T-helper 1 cell treated with Interleukin-12 subunit alpha and Interleukin-12 subunit beta and Interleukin-4 antibody, amounts not matched to agents 30 ng/mL and 1 ng/mL, for 36 hours (primary cell): ENCODE results near the gene CREB3L1. TPM values are rescaled to one million over a fixed set of nuclear protein-coding genes. Genes with fewer than 3 reads are reported as not detected.
"Not testable (repeated sequence)": the region's sequence is repeated elsewhere in the genome, so short reads cannot be mapped to it uniquely, and the experiment has no call there.

ENCODE experiments used
- intact Hi-C: fragments of 100-400 bp; cut with micrococcal nuclease; formaldehyde crosslinking; loops from one replicate; pipeline ENCODE4 v1.15.1; 2024
- total RNA-seq: library from RNA; stranded (reverse); gene quantifications from 2 replicates; pipeline ENCODE4 v1.2.3, GENCODE V29; 2022

Gene CREB3L1
- total RNA-seq, 1 donor from 2014 or later: not detected

- intact Hi-C loops: loop anchor here (10.0 kb wide), 2 partner anchors 348 to 598 kb away; partner anchors contain the start of genes AMBRA1 and CKAP5
These were observed 30.4 kb upstream of the CREB3L1 start for GRCh38 chr11:46247090-46247489.

- intact Hi-C loops: loop anchor here (10.0 kb wide), 2 partner anchors 347 to 597 kb away; partner anchors contain the start of genes AMBRA1 and CKAP5
These were observed 29.8 kb upstream of the CREB3L1 start for GRCh38 chr11:46247659-46248058.

GRCh38 chr11:46248289-46249102 lies 29.0 kb upstream of the CREB3L1 start:
- intact Hi-C loops: loop anchor here (10.0 kb wide), 2 partner anchors 346 to 596 kb away; partner anchors contain the start of genes AMBRA1 and CKAP5

GRCh38 chr11:46249103-46249937 lies 28.1 kb upstream of the CREB3L1 start:
- intact Hi-C loops: loop anchor here (10.0 kb wide), 2 partner anchors 345 to 595 kb away; partner anchors contain the start of genes AMBRA1 and CKAP5

- intact Hi-C loops: loop anchor here (10.0 kb wide), 2 partner anchors 345 to 595 kb away; partner anchors contain the start of genes AMBRA1 and CKAP5
These were observed 27.3 kb upstream of the CREB3L1 start for GRCh38 chr11:46249938-46250744.

- intact Hi-C loops: no loop called here
These were observed 26.8 kb upstream of the CREB3L1 start for GRCh38 chr11:46250745-46251052.

- intact Hi-C loops: no loop called here
These were observed 25.5 kb upstream of the CREB3L1 start for GRCh38 chr11:46251954-46252353.

GRCh38 chr11:46252373-46252914 lies 25.0 kb upstream of the CREB3L1 start:
- intact Hi-C loops: no loop called here

GRCh38 chr11:46253258-46254132 lies 24.0 kb upstream of the CREB3L1 start:
- intact Hi-C loops: no loop called here

- intact Hi-C loops: no loop called here
These were observed 23.4 kb upstream of the CREB3L1 start for GRCh38 chr11:46254133-46254491.

GRCh38 chr11:46256540-46257001 lies 20.9 kb upstream of the CREB3L1 start:
- intact Hi-C loops: no loop called here

- intact Hi-C loops: not testable (repeated sequence)
These were observed 18.1 kb upstream of the CREB3L1 start for GRCh38 chr11:46259347-46259746.

GRCh38 chr11:46259971-46260560 lies 17.4 kb upstream of the CREB3L1 start:
- intact Hi-C loops: no loop called here

- intact Hi-C loops: no loop called here
These were observed 14.3 kb upstream of the CREB3L1 start for GRCh38 chr11:46263120-46263519.

GRCh38 chr11:46264030-46264429 lies 13.4 kb upstream of the CREB3L1 start:
- intact Hi-C loops: no loop called here

- intact Hi-C loops: no loop called here
These were observed 12.5 kb upstream of the CREB3L1 start for GRCh38 chr11:46264976-46265375.

- intact Hi-C loops: no loop called here
These were observed 11.7 kb upstream of the CREB3L1 start for GRCh38 chr11:46265764-46266163.

GRCh38 chr11:46267930-46268329 lies 9.5 kb upstream of the CREB3L1 start:
- intact Hi-C loops: no loop called here

- intact Hi-C loops: no loop called here
These were observed 6.8 kb upstream of the CREB3L1 start for GRCh38 chr11:46270684-46271083.
